Left kidney (tissue), 8 donors: Measurements from ENCODE around the gene EPN2. TPM values are rescaled to one million over a fixed set of nuclear protein-coding genes. Genes with fewer than 3 reads are reported as not detected.
"Not testable (repeated sequence)": the region's sequence is repeated elsewhere in the genome, so short reads cannot be mapped to it uniquely, and the experiment has no call there.

Experiments used
- DNase-seq: peaks from one replicate; pipeline ENCODE4 v3.0.0-alpha.2; 2013
- long read RNA-seq, 8 donors: transcript quantifications; one replicate each; lab custom pipeline, GENCODE V29; 2026
- polyA plus RNA-seq: library from polyadenylated mRNA; unstranded; fragments of 120-200 nt; gene quantifications from one replicate; pipeline ENCODE4 v1.2.1, GENCODE V29; 2013; ENCODE audit not compliant: insufficient read length

Gene EPN2
- polyA plus RNA-seq: 44.4 TPM
- long read RNA-seq, donor 1, full-length matches to known transcripts: 25 of 35 reads
- long read RNA-seq, donor 1, partial matches to known transcripts: 10 of 35 reads
- long read RNA-seq, donor 1, other reads (novel, unspliced or antisense): 0 of 35 reads
- long read RNA-seq, donor 2, full-length matches to known transcripts: 13 of 13 reads
- long read RNA-seq, donor 2, partial matches to known transcripts: 0 of 13 reads
- long read RNA-seq, donor 2, other reads (novel, unspliced or antisense): 0 of 13 reads
- long read RNA-seq, donor 3, full-length matches to known transcripts: 11 of 11 reads
- long read RNA-seq, donor 3, partial matches to known transcripts: 0 of 11 reads
- long read RNA-seq, donor 3, other reads (novel, unspliced or antisense): 0 of 11 reads
- long read RNA-seq, donor 4, partial matches to known transcripts: 0 of 1 reads
- long read RNA-seq, donor 4, other reads (novel, unspliced or antisense): 0 of 1 reads
- long read RNA-seq, donor 5, full-length matches to known transcripts: 6 of 39 reads
- long read RNA-seq, donor 5, partial matches to known transcripts: 33 of 39 reads
- long read RNA-seq, donor 5, other reads (novel, unspliced or antisense): 0 of 39 reads
- long read RNA-seq, donor 6, full-length matches to known transcripts: 20 of 27 reads
- long read RNA-seq, donor 6, partial matches to known transcripts: 7 of 27 reads
- long read RNA-seq, donor 6, other reads (novel, unspliced or antisense): 0 of 27 reads
- long read RNA-seq, donor 7, full-length matches to known transcripts: 17 of 24 reads
- long read RNA-seq, donor 7, partial matches to known transcripts: 7 of 24 reads
- long read RNA-seq, donor 7, other reads (novel, unspliced or antisense): 0 of 24 reads
- long read RNA-seq, donor 8, full-length matches to known transcripts: 6 of 6 reads
- long read RNA-seq, donor 8, partial matches to known transcripts: 0 of 6 reads
- long read RNA-seq, donor 8, other reads (novel, unspliced or antisense): 0 of 6 reads

DNA sequence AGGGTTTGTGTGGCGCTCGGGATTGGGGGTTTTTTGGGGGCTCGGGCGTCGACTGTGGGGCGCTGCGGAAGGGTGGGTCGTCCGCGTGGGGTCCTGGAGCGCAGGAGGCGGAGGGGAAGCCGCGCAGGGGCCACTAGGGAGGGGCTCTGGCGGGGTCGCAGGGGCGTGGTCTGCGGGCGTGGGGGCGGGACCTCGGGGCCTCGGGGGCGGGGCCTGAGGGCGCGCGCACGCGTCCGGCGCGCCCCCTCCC lies at the start of gene EPN2:
TSS of gene EPN2 (plus strand) at position 228 of the 250 bp plus-strand sequence. CDS start 45,754 bp downstream, outside the sequence.
- DNase-seq: not testable (repeated sequence)

DNA sequence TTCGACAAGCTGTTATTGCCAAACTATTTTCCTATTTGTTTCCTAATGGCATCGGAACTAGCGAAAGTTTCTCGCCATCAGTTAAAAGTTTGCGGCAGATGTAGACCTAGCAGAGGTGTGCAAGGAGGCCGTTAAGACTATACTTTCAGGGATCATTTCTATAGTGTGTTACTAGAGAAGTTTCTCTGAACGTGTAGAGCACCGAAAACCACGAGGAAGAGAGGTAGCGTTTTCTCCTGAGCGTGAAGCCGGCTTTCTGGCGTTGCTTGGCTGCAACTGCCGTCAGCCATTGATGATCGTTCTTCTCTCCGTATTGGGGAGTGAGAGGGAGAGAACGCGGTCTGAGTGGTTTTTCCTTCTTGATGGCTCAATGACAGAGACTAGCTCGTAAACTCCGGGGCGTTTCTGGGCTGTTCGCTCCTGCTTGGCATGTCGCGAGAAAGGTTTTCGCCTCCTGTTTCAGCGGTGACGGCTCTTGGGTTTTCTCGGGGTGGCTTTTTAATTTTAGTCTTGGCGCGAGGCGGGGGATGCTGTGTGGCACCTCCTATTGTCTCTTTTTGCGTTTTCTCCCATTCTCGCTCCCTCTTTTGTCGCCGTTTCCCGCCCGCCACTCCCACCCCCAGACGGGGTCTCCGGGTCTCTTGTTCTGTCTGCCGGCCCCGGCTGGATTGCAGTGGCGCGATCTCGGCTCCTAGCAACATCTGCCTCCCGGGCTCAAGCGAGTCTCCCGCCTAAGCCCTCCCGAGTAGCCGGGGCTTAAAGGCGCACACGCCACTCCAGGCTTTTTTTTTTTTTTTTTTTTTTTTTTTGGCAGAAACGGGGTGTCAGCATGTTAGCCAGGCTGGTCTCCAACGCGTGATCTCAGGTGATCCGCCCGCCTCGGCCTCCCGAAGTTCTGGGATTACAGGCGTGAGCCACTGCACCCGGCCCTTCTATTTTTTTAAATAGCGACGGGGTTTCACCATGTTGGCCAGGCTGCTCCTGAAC lies 49.0 kb upstream of the EPN2 start:
- DNase-seq: not testable (repeated sequence)

DNA sequence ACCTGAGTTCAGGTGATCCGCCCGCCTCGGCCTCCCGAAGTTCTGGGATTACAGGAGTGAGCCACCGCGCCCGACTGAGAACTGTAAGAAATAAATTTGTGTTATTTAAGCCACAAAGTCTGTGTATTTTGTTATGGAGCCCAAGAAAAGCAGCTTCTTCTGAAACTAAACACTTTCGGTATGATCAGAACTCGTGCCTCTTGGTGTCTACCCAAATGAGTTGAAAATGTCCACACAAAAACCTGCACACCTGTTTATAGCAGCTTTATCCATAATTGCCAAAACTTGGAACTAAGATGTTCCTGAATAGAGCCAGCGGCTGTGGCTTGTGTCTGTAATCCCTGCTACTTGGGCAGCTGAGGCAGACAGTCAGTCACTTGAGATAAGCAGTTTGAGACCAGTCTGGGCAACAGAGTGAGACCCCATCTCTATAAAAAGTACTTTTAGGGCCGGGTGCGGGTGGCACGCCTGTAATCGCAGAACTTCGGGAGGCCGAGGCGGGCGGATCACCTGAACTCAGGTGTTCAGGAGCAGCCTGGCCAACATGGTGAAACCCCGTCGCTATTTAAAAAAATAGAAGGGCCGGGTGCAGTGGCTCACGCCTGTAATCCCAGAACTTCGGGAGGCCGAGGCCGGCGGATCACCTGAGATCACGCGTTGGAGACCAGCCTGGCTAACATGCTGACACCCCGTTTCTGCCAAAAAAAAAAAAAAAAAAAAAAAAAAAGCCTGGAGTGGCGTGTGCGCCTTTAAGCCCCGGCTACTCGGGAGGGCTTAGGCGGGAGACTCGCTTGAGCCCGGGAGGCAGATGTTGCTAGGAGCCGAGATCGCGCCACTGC lies 48.1 kb upstream of the EPN2 start:
- not testable (repeated sequence) for DNase-seq

DNA sequence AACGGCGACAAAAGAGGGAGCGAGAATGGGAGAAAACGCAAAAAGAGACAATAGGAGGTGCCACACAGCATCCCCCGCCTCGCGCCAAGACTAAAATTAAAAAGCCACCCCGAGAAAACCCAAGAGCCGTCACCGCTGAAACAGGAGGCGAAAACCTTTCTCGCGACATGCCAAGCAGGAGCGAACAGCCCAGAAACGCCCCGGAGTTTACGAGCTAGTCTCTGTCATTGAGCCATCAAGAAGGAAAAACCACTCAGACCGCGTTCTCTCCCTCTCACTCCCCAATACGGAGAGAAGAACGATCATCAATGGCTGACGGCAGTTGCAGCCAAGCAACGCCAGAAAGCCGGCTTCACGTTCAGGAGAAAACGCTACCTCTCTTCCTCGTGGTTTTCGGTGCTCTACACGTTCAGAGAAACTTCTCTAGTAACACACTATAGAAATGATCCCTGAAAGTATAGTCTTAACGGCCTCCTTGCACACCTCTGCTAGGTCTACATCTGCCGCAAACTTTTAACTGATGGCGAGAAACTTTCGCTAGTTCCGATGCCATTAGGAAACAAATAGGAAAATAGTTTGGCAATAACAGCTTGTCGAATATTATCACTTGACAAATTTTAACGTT lies 47.3 kb upstream of the EPN2 start:
- not testable (repeated sequence) for DNase-seq

DNA sequence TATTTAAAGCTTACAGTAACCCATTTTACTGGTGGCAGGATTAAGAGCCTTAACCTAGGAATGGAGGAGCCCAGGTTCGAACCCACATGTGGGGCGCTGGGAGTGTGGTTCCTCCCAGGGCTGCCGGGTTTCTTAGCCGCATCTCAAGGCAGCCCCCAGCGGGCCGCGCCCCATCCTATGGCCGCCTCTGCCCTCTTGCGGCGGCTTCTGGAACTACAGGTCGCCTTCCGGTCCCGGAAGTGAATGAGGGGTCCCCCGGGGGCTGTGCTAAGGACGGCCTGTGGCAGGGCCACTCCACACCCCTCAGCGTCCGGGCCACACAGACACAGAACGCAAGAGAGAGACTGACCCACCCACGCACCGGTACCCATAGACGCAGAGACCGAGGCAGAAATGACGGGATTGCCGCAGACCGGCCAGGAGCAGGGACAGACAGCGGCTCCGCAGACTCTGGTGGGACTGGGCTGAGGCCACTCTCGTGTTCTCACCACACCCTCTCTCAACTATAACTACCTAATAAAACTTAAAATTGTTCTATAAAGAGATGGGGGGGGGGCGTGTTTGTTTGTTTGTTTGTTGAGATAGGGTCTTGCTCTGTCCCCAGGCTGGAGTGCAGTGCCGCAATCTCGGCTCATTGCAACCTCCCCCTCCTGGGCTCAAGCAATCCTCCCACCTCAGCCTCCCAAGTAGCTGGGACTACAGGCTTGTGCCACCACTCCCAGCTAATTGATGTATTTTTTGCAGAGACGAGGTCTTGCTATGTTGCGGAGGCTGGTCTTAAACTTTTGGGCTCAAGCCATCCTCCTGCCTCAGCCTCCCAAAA lies 40.6 kb upstream of the EPN2 start:
- DNase-seq: not testable (repeated sequence)

DNA sequence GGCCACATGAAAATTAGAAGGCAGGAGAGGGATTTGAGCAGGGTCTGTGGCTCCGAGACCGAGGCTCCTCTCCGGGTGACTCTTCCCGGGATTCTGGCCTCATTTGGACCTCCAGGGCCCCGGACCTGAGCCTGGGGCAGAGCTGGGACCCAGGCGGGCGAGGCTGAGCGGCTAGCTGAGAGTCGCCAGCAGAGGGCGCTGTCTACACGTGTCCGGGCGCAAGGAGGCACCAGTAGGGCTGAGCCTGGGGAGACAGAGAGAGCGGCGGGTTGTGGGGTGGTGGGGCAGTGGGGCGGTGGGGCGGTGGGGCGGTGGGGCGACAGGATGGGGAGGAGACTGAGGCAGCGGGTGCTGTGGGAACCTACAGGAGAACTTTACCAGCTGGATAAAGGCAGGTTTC lies 34.7 kb upstream of the EPN2 start:
- not testable (repeated sequence) for DNase-seq

DNA sequence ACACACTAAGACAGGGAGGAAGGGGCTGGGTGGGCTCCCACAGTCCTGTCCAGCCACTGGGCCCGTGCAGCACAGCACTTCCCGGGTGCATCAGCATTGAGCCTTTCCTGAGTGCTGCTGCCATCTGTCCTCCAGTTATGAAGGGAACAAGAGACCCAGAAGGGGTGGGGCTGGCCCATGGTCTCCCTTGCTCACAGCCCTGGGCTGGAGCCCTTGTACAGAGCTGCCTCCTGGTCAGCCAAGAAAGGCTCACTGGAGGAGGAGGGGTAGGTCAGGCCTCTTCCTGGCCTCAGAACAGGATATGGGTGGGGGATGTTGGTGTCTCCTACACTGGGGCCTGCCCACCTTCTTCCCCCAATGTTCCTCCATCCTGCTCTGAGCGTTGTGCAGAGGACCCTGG lies 33.7 kb upstream of the EPN2 start:
- not testable (repeated sequence) for DNase-seq

- not testable (repeated sequence) for DNase-seq
These were observed 21.9 kb upstream of the EPN2 start for GRCh38 chr17:19215074-19215860.

DNA sequence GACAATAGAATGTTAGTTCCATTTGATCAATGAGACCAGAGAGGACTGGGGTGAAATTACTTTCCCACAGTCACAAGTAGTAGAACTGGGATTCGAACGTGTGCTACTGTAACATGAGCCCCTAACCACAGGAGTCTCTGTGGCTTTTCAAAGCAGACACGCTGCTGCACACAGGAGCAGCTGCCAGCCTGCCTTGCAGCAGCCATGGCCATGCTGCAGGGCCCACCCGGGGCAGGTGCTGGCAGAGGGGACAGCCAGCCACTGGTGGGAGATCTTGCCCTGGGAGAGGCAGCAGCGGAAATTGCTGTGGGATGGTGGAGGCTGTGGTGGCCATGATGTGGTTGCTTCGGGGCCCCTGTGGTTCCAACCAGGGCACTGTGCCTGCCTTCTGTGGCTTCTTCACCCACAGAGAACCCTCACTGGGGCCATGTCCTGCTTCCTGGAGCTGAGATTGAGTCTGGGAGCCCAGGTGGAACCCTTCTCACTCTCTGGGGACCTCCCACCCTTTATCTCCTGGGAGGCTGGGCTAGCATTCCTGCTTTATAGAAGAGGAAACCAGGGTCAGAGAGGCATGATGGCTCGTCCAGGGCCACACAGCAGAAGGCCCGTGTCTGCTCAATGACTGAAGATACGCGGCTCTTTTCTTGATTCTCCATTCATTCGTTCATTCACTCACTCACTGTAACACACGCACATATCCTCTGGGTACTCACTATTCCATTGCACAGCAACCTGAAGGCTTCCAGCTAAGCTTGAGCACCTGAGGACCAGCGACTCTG lies 20.8 kb upstream of the EPN2 start:
- not testable (repeated sequence) for DNase-seq

DNA sequence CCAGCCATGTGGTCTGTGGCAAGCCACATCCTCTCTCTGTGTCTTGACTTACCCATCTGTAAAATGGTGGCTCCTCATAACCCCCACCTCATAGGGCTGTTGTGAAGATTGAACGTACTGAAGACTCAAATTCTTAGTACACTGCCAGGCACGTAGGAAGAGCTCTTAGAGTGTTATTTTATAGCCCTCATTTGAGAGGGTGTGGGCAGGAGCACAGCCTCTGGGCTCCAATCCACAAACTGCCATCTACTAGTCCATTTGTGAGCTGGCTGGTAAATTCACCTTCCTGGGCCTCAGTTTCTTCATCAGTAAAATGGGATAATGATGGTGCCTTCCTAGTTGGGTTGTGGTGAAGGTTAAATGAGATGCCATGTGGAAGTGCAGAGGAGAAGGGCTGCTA lies 18.3 kb upstream of the EPN2 start:
- not testable (repeated sequence) for DNase-seq

- DNase-seq: not testable (repeated sequence)
These were observed 17.8 kb upstream of the EPN2 start for GRCh38 chr17:19219384-19219783.

DNA sequence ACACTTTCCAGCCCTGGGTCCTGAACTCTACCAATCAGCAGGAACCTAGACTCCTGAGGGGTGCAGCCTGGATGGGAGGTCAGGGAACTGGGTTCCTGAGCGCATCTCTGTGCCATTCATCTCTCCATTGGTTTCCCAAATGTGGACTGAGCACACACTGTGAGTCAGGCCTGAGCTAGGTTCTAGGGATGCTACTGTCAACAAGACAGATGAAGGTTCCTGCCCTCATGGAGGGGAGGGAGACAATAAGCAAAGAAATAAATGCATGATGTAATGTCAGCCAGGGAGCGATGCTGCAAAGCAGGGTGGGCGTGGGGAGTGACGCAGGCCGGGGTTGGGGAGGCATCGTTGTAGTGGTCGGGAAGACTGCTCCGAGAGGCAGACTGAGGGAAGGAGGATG lies 17.0 kb upstream of the EPN2 start:
- not testable (repeated sequence) for DNase-seq

- DNase-seq: not testable (repeated sequence)
These were observed 10.3 kb upstream of the EPN2 start for GRCh38 chr17:19226610-19227588.

DNA sequence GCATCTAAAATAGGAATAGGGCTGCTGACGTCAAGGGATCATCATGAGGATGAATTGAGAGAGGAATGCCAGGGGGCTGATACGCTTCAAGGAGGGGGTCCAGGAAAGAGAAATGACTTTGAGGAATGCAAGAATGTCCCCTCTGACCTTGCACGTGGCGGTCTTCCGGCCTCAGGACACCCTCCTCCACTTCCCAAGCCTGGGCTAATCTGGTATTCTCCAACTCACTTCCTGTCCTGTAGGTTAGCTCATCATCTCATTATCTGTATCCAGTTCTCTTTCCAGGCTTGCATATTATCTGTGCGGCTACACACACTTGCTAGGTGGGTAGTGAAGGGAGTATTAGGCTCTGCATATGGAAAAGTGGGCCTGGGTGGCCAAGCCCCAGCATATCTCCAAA lies 2.5 kb upstream of the EPN2 start:
- DNase-seq: not testable (repeated sequence)

DNA sequence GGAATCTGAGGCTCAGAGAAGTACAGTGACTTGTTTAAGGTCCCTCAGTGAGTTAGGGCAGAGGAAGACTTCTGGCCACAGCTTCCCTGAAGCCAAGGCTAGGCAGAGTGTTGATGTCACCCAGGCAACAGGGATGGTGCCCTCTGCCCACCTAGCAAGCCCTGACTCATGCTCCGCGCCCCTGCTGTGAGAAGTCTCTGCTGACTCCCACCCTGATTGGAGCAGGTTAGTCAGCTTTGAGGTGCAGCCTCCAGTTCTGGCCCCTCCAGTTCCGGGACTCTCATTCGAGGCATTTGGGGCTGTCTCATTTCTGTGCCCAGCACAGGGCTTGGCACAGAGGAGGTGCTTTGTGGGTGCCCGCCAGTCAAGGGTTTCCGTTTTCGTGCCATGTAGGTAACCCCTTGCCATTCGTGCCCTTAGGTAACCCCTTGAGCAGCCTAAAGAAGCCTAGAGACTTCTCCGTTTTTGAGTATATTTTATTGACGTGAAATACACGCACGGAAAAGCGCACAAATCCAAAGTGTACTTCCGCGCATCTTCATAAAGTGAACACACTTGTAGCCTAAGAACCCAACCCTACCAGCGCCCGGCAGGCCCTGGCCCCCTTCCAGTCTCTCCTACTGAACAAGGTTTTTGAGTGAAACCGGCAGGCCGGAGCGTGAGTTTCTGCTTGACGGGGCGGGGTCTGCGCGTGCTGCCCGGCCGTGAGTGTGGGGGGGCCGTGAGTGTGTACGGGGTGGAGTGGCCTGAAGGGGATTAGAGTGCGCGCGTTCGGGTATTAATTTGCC lies 621 bp upstream of the EPN2 start:
- DNase-seq: not testable (repeated sequence)
